GM12864 (cell line): ENCODE data around the gene HS3ST1.

Source experiments
- DNase-seq: peaks from one replicate; pipeline ENCODE4 v3.0.0-alpha.2; 2011; ENCODE audit warnings: low read depth
- H3K4me3 ChIP-seq: 2 replicates; pipeline ENCODE4 v1.5.1; 2011; ENCODE audit warnings: mild to moderate bottlenecking, low read depth, low read length, control low read depth
- TF ChIP-seq, protein P1 (sequence below): IDR thresholded peaks from 2 replicates; pipeline ENCODE4 v1.5.1; 2011; ENCODE audit warnings: low read depth, mild to moderate bottlenecking, moderate library complexity, low read length, control low read depth, inconsistent platforms; ENCODE audit errors: missing control alignments

The HS3ST1 gene

DNA sequence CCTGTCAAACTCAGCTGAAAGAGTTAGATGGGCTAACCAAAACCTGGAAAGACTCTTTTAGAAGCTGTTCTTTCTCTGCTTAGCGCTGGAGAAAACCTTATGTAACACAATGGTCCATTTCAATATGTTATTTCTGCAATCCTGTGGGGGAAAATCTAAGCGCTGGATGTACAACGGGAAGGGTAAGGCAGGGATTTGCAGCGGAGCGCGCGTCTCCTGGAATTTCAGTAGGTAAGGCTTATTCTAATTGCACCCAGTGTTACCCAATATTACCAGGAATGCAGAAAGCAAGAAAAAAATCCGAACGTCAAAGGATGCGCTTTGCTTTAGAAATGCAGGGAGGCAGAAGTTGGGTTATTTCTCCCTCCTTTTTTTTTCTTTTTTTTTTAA lies 2.0 kb downstream of the HS3ST1 start:
- TF ChIP-seq, protein P1, sequence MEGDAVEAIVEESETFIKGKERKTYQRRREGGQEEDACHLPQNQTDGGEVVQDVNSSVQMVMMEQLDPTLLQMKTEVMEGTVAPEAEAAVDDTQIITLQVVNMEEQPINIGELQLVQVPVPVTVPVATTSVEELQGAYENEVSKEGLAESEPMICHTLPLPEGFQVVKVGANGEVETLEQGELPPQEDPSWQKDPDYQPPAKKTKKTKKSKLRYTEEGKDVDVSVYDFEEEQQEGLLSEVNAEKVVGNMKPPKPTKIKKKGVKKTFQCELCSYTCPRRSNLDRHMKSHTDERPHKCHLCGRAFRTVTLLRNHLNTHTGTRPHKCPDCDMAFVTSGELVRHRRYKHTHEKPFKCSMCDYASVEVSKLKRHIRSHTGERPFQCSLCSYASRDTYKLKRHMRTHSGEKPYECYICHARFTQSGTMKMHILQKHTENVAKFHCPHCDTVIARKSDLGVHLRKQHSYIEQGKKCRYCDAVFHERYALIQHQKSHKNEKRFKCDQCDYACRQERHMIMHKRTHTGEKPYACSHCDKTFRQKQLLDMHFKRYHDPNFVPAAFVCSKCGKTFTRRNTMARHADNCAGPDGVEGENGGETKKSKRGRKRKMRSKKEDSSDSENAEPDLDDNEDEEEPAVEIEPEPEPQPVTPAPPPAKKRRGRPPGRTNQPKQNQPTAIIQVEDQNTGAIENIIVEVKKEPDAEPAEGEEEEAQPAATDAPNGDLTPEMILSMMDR, result no peak
- no peak overlapping the region for H3K4me3 ChIP-seq
- DNase-seq, result no peak

DNA sequence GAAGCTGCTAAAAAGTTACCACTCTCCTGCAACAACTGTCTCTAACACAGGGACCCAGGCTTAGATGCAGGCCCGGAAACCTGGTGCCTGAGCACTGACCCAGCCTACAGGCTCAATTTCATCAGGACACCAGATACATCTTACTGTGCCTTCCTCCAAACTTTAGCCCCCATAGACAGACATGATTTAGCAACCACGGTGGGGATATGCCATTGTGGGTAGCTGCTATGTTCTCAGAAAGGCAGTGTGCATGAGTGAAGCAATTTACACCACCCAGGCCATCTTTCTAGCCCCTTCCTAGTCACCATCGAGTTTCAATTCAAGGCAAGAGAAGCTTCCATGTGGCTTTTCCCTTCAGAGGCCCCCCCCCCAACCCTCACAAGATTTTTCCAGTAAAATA lies 2.7 kb downstream of the HS3ST1 start:
- TF ChIP-seq, protein P1, result no peak
- no peak overlapping the region for H3K4me3 ChIP-seq
- no peak for DNase-seq

DNA sequence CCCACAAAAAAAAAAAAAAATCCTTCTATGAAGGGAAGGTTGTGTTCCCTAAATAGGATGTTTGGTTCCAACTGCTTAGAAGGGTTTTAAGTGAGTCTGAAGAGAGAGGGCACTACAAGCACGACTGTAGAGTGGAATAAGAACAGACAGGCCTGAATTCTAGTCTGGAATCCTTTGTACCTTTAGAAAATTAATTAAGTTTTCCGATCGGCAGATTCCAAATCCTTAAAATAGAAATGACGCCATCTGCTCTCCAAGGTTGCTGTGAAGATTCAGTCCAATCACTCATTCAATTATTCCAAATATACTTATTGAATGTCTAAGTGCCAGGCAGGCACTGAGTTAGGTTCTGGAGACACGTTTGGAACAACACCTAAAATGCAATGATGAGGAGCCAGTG lies 3.8 kb downstream of the HS3ST1 start:
- TF ChIP-seq, protein P1, result no peak
- H3K4me3 ChIP-seq, result no peak overlapping the region
- no peak for DNase-seq

DNA sequence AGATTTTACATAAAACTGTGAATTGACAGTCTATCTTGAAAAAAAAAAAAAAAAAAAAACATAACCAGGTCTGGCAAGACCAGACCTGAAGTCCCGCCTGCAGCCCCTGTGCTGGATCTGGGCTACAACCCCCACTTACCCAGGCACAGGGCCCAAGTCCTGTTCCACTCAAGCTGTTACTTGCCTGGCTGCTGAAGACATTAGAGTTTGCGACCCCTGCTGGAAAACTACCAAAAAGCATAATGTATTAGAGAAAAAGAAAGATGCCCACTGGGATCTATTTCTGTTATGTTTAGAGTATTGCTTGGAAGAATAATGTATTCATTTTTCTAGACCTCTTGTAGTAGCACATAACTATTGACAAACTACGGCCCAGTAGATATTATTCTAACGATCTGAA lies 4.7 kb downstream of the HS3ST1 start:
- DNase-seq, result no peak
- TF ChIP-seq, protein P1, result peak; percentile 59
- no peak overlapping the region for H3K4me3 ChIP-seq

DNA sequence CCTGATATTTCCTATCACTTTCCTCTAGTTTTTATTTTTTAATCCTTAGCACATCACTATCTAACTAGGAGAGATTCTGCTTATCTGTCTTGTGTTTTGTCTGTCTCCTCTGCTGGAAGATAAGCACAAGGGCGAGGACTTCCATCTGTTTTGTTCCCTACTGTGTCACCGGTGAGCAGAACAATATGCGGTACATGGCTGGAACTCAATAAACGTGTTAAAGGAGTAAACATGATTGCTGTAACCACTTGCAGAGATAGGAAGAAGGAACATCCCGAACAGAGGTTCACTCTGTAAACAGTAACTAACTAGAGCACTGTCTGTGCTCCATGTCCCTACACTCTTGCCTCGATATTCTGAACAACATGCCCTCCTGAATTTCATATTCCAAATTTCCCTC lies 5.2 kb downstream of the HS3ST1 start:
- no peak for DNase-seq
- no peak overlapping the region for H3K4me3 ChIP-seq
- TF ChIP-seq, protein P1, result no peak

DNA sequence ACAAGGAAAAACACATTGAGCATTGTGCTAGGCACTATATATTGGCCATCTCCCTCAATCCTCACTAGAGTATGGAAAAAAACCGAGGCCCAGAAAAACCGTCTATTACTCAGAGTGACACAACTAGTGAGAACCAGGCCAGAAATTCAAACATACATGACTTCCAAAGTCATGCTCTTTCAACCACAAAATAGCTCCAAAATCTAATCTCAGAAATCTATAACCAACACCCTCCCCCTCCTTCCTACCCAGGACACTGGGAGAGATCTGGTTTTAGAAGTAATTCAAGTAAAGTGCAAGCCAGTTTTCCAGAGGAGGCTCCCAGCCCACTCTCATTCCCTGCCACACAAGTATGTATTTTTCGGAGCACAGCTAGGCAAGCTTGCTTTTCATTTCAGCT lies 7.6 kb downstream of the HS3ST1 start:
- no peak for DNase-seq
- TF ChIP-seq, protein P1, result no peak
- no peak overlapping the region for H3K4me3 ChIP-seq

DNA sequence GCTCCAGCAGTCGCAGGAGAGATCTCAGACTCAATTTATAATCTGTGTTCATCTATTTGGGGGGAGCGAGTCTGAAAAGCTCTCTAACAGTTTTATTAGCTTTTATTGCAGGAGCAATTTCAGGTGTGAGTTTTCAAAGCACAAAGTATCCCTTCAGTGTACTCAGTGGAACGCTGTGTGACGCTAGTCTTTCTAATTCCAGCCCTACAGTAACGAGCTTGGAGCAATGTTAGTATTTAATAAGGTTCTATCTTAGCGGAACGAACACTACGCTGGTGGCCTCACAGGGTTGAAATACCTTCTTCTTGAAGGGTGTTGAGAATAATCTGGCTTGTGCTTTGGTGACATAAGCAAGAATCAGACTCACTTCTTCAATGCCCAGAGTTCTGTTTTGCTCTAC lies 8.4 kb downstream of the HS3ST1 start:
- TF ChIP-seq, protein P1, result no peak
- no peak overlapping the region for H3K4me3 ChIP-seq
- no peak for DNase-seq
